Loucy (cell line): Measurements from ENCODE around the gene NPEPL1.

Source experiments
- CTCF ChIP-seq: fragments of 200-600 bp; sonication (generic); conservative IDR thresholded peaks from 2 replicates; pipeline ENCODE4 v1.5.1; 2014; ENCODE audit warnings: mild to moderate bottlenecking, antibody characterized with exemption, low read length
- EZH2phosphoT487 ChIP-seq: fragments of 200-600 bp; IDR thresholded peaks from 2 replicates; pipeline ENCODE4 v1.6.1; 2018; ENCODE audit warnings: antibody characterized with exemption, mild to moderate bottlenecking, moderate library complexity, borderline replicate concordance

DNA sequence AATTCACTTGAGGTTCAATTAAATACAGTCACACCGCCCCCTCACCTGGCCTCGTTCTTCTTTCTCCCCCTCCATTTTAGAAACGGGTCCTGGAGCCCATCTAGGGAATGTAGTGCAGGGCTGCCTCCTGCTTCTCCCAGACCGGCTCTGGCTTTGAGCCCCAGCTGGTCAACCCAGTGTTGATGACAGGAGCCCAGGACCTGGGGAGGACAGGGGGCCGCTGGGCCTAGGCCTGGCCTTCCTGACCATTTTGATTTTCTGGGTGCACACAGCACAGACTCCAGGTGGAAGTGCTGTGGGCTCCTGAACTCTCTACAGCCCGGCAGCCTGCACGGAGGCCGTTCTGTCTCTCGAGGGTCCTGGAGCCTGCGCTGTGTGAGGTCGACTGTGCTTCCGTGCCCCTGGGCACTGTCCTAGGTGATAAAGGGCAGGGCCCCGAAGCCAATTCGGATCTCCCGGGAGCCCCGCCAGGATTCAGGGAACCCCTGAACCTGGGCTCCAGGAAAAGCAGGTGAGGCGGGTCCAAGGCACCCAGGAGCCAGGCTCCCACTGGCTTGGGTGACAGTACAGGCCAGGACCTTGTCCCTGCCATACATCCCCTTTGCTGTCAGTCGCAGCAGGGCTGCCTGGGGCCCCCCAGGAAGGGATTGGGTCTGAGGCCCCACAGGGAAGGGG is 23.3 kb downstream of the NPEPL1 start:
- TF ChIP-seq CTCF (no peak), EZH2phosphoT487 (no peak)
